Calu3 (cell line): ENCODE measurements around the gene EFS. TPM values are rescaled to one million over a fixed set of nuclear protein-coding genes. Genes with fewer than 3 reads are reported as not detected.

Source experiments
- BruUV-seq: library from RNA; stranded (reverse); fragments of 400-500 nt; replicated peaks from 2 replicates; lab custom pipeline; 2021; lab: Mats Ljungman, UMichigan
- CTCF ChIA-PET: fragments of 300-600 bp; sonication (Branson Sonifier 250); formaldehyde crosslinking; loops from one replicate; lab custom pipeline; 2022; ENCODE audit warnings: antibody characterized with exemption; lab: Charles Lee
- DNase-seq: peaks from one replicate; pipeline ENCODE4 v3.0.0; 2022
- H3K27ac Mint-ChIP-seq: one replicate; pipeline ENCODE4 v1.8.0; 2022; ENCODE audit warnings: mixed read lengths; ENCODE audit not compliant: unreplicated experiment
- H3K27me3 Mint-ChIP-seq: one replicate; pipeline ENCODE4 v1.8.0; 2022; ENCODE audit warnings: mixed read lengths; ENCODE audit not compliant: unreplicated experiment
- H3K36me3 Mint-ChIP-seq: one replicate; pipeline ENCODE4 v1.8.0; 2022; ENCODE audit warnings: mild to moderate bottlenecking, moderate library complexity, mixed read lengths; ENCODE audit not compliant: insufficient read depth, unreplicated experiment
- H3K4me1 Mint-ChIP-seq: one replicate; pipeline ENCODE4 v1.8.0; 2022; ENCODE audit warnings: mild to moderate bottlenecking, low read depth, mixed read lengths; ENCODE audit not compliant: unreplicated experiment
- H3K4me3 Mint-ChIP-seq: one replicate; pipeline ENCODE4 v1.8.0; 2022; ENCODE audit warnings: mild to moderate bottlenecking, low read depth, moderate library complexity, mixed read lengths; ENCODE audit not compliant: unreplicated experiment
- H3K9me3 Mint-ChIP-seq: one replicate; pipeline ENCODE4 v1.8.0; 2022; ENCODE audit warnings: low read depth, mixed read lengths; ENCODE audit not compliant: unreplicated experiment
- CTCF ChIP-seq: fragments of 200-600 bp; IDR thresholded peaks from one replicate; pipeline ENCODE4 v1.8.0; 2022; ENCODE audit warnings: antibody characterized with exemption; ENCODE audit not compliant: unreplicated experiment
- intact Hi-C: fragments of 100-400 bp; cut with micrococcal nuclease; formaldehyde crosslinking; loops from one replicate; pipeline ENCODE4 v1.10.0; 2022; ENCODE audit not compliant: unreplicated experiment
- total RNA-seq: library from RNA; stranded (reverse); gene quantifications from 2 replicates; pipeline ENCODE4 v1.2.3, GENCODE V29; 2022

The EFS gene
- total RNA-seq, 1 experiment from 2014 or later, result not detected

GRCh38 chr14:23358042-23358441, 6.9 kb downstream of the EFS start:
- Mint-ChIP-seq H3K27ac (no peak overlapping the region), H3K4me1 (no peaks in the 10 kb centered on the region), H3K4me3 (no peak overlapping the region), H3K9me3 (no peaks in the 10 kb centered on the region), H3K36me3 (no peaks in the 10 kb centered on the region), H3K27me3 (peaks cover 87% of the 10 kb centered on the region)
- no peak for TF ChIP-seq CTCF
- DNase-seq, result no peak
- BruUV-seq, result no TSS peak
- CTCF ChIA-PET, result no interaction called here
- intact Hi-C loops, result no loop called here

- no peaks in the 10 kb centered on the region for H3K4me1 Mint-ChIP-seq
- BruUV-seq, result no TSS peak
- peaks cover 86% of the 10 kb centered on the region for H3K27me3 Mint-ChIP-seq
- H3K4me3 Mint-ChIP-seq, result no peak overlapping the region
- no peaks in the 10 kb centered on the region for H3K36me3 Mint-ChIP-seq
- H3K9me3 Mint-ChIP-seq, result no peaks in the 10 kb centered on the region
- intact Hi-C loops, result no loop called here
- CTCF ChIA-PET, result no interaction called here
- no peak for DNase-seq
- no peak for TF ChIP-seq CTCF
- H3K27ac Mint-ChIP-seq, result no peak overlapping the region
Measured at GRCh38 chr14:23357261-23357660, 7.7 kb downstream of the EFS start.

GRCh38 chr14:23356662-23357061, 8.3 kb downstream of the EFS start:
- no peak for TF ChIP-seq CTCF
- Mint-ChIP-seq H3K27ac (no peak overlapping the region), H3K27me3 (peaks cover 82% of the 10 kb centered on the region), H3K36me3 (no peaks in the 10 kb centered on the region), H3K4me1 (no peaks in the 10 kb centered on the region), H3K9me3 (no peaks in the 10 kb centered on the region), H3K4me3 (no peak overlapping the region)
- intact Hi-C loops, result no loop called here
- no TSS peak for BruUV-seq
- DNase-seq, result no peak
- CTCF ChIA-PET, result no interaction called here

- Mint-ChIP-seq H3K9me3 (peaks cover 3% of the 10 kb centered on the region), H3K4me3 (no peak overlapping the region), H3K36me3 (no peaks in the 10 kb centered on the region), H3K27me3 (peaks cover 82% of the 10 kb centered on the region), H3K4me1 (no peaks in the 10 kb centered on the region), H3K27ac (no peak overlapping the region)
- intact Hi-C loops, result no loop called here
- no peak for DNase-seq
- CTCF ChIA-PET, result no interaction called here
- no peak for TF ChIP-seq CTCF
- BruUV-seq, result no TSS peak
Measured at GRCh38 chr14:23355871-23356435, 9.0 kb downstream of the EFS start.
